Chondrocyte (in vitro differentiated cells): ENCODE data around the gene PRKAR1B. TPM values are rescaled to one million over a fixed set of nuclear protein-coding genes. Genes with fewer than 3 reads are reported as not detected.

Experiments
- DNase-seq: peaks from one replicate; pipeline ENCODE4 v3.0.0; 2021; ENCODE audit warnings: mixed read lengths, low spot score
- H3K27ac Mint-ChIP-seq: one replicate; pipeline ENCODE4 v1.8.0; 2021; ENCODE audit warnings: mild to moderate bottlenecking, moderate library complexity, mixed read lengths; ENCODE audit not compliant: unreplicated experiment
- H3K27me3 Mint-ChIP-seq: 2 replicates; pipeline ENCODE4 v1.8.0; 2021; ENCODE audit warnings: low read depth, mixed read lengths
- H3K36me3 Mint-ChIP-seq: 2 replicates; pipeline ENCODE4 v1.8.0; 2021; ENCODE audit warnings: low read depth, mixed read lengths
- H3K4me1 Mint-ChIP-seq: 2 replicates; pipeline ENCODE4 v1.8.0; 2021; ENCODE audit warnings: low read depth, mild to moderate bottlenecking, mixed read lengths
- H3K4me3 Mint-ChIP-seq: one replicate; pipeline ENCODE4 v1.8.0; 2021; ENCODE audit warnings: mild to moderate bottlenecking, moderate library complexity, mixed read lengths; ENCODE audit not compliant: unreplicated experiment
- H3K9me3 Mint-ChIP-seq: 2 replicates; pipeline ENCODE4 v1.8.0; 2021; ENCODE audit warnings: low read depth, mixed read lengths
- CTCF ChIP-seq: fragments of 200-600 bp; sonication (generic); IDR thresholded peaks from 2 replicates; pipeline ENCODE4 v1.5.0; 2021; ENCODE audit warnings: antibody characterized with exemption, mild to moderate bottlenecking, moderate library complexity
- total RNA-seq: library from RNA; stranded (reverse); gene quantifications from 3 replicates; pipeline ENCODE4 v1.2.1, GENCODE V29; 2021

The PRKAR1B gene
- total RNA-seq, 1 donor from 2014 or later, result 7.7 TPM

DNA sequence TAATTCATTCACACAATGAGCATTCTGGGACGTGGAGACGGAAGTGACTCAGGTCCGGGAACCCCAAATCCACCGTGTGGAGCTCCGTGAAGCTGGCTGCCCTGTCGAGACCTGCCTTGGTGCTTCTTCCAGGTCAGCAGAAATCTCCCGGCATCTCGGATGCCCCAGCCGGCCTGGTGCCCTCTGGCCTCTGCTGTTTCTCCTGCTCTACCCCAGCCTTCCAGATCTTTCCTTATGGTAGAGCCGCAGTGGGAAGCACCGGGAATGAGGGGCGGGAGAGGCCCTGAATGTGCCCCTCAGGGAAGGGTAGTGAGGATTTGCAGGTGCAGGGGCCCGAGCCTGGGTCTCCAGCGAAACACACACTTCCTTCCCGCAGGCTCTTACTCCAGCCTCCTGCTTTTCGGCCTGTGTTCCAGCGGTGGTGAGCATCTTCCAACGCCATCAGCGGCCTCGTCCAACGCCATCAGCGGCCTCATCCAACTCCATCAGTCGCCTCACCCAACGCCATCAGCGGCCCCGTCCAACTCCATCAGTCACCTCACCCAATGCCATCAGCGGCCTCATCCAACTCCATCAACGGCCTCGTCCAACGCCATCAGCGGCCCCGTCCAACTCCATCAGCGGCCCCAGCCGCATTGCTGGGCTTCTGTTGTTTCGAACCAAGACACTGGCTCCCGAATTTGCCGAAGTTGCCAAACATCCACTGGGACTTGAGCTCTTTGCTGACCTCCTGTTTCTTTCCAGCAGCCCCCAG is 150.4 kb downstream of the PRKAR1B start:
- Mint-ChIP-seq H3K4me1 (peaks cover 5% of the 10 kb centered on the region), H3K36me3 (peaks cover 2% of the 10 kb centered on the region), H3K27me3 (no peaks in the 10 kb centered on the region), H3K27ac (no peak overlapping the region), H3K4me3 (no peak overlapping the region), H3K9me3 (no peaks in the 10 kb centered on the region)
- TF ChIP-seq CTCF, result no peak
- DNase-seq, result no peak

DNA sequence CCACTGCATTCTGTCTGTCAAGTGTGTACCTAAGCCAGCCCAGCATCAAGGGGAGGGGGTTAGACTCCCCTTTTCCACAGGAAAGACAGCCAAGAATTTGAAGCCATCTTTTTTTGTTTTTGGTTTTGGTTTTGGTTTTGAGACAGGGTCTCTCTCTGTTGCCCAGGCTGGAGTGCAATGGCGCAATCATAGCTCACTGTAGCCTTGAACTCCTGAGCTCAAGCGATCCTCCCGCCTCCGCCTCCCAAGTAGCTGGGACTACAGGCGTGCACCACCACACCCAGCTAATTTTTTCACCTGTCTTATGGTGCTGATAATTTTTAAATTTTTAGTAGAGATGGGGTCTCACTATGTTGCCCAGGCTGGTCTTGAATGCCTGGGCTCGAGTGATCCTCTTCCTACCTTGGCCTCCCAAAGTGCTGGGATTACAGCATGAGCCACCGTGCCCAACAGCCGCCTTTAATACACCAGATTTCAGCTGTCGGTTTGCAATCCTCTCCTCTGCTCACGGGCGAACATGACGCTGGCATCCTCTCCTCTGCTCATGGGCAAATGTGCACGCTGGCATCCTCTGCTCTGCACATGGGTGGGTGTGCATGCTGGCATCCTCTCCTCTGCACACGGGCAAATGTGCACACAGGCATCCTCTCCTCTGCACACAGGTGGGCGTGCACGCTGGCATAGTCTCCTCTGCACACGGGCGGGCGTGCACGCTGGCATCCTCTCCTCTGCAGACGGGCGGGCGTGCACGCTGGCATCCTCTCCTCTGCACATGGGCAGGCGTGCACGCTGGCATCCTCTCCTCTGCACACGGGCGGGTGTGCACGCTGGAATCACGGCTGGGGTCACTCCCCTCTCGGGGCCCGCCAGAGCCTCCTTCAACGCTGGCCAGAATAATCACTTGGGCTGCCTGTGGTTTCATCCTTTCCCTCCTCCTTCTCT is 151.4 kb downstream of the PRKAR1B start:
- Mint-ChIP-seq H3K9me3 (no peaks in the 10 kb centered on the region), H3K27me3 (no peaks in the 10 kb centered on the region), H3K4me1 (peaks cover 5% of the 10 kb centered on the region), H3K4me3 (no peak overlapping the region), H3K36me3 (peaks cover 2% of the 10 kb centered on the region), H3K27ac (no peak overlapping the region)
- TF ChIP-seq CTCF, result no peak
- no peak for DNase-seq

DNA sequence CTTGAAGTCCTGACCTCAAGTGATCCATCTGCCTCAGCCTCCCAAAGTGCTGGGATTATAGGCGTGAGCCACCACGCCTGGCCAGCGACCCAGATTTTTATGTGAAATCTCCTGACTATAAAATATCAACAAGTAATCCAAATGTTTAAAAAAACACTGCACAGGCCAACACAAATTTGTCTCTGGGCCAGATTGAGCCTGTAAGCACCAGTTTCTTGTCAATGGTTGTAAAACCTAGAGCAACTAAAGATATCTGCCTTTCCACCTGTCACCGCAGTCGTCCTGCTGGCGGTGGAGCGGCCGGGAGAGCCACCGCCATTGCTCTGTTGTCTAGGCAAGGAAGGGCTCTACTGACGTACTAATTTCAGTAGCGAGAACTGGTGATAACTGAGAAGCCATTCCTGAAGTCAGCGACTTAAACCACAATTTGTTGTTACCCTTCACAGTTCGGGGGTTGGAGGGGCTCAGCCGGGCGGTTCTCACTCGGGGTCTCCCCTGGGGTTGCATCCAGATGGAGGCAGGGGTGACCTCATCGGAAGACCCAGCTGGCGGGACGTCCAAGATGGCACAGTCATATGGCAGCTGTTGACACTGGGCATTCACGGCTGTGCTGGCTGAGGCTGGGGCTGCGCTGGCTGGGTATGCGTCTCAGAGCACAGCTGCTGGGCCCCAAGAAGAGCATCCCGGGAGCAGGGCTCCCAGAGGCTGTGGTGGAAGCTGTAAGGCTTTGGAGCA is 152.3 kb downstream of the PRKAR1B start:
- H3K27ac Mint-ChIP-seq, result no peak overlapping the region
- H3K4me1 Mint-ChIP-seq, result peaks cover 5% of the 10 kb centered on the region
- H3K9me3 Mint-ChIP-seq, result no peaks in the 10 kb centered on the region
- no peaks in the 10 kb centered on the region for H3K27me3 Mint-ChIP-seq
- H3K4me3 Mint-ChIP-seq, result no peak overlapping the region
- DNase-seq, result no peak
- peaks cover 2% of the 10 kb centered on the region for H3K36me3 Mint-ChIP-seq
- no peak for TF ChIP-seq CTCF

DNA sequence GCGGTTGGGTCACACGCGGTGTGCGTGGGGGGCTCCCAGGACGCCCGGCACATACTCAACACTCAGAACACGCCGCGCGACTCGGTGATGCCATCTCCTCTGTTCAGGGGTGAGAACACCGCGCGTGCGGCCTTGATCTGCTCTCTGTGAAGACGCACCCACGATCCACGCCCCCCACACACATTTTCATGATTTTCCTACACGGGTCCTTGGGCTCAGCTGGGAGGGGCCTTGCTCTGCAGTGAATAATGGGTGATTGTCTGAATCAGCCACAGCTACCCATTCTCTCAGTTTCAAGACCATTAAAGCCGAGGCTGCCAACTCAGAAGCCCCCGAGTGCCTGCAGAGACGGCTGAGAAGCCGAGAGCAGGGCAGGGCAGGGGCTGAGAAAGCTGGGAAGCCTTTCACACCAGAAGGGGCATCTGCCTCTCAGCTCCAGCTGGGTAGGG is 153.1 kb downstream of the PRKAR1B start:
- no peak overlapping the region for H3K27ac Mint-ChIP-seq
- no peaks in the 10 kb centered on the region for H3K27me3 Mint-ChIP-seq
- no peaks in the 10 kb centered on the region for H3K9me3 Mint-ChIP-seq
- no peak for TF ChIP-seq CTCF
- no peak for DNase-seq
- peaks cover 5% of the 10 kb centered on the region for H3K4me1 Mint-ChIP-seq
- H3K36me3 Mint-ChIP-seq, result peaks cover 2% of the 10 kb centered on the region
- no peak overlapping the region for H3K4me3 Mint-ChIP-seq
